Neuron (in vitro differentiated cells): ENCODE data around the gene DNAJC27.

ENCODE experiments used
- H2AFZ ChIP-seq: one replicate; pipeline ENCODE4 v1.6.1; 2013; ENCODE audit warnings: low read depth, mild to moderate bottlenecking, inconsistent platforms, low read length, moderate library complexity
- H3K27me3 ChIP-seq: one replicate; pipeline ENCODE4 v1.6.1; 2013; ENCODE audit warnings: low read length; ENCODE audit not compliant: insufficient read depth
- H3K36me3 ChIP-seq: one replicate; pipeline ENCODE4 v1.6.1; 2013; ENCODE audit warnings: low read length; ENCODE audit not compliant: insufficient read depth
- H3K4me1 ChIP-seq: one replicate; pipeline ENCODE4 v1.6.1; 2013; ENCODE audit warnings: low read length; ENCODE audit not compliant: insufficient read depth
- H3K4me3 ChIP-seq: 2 replicates; pipeline ENCODE4 v1.5.1; 2013; ENCODE audit warnings: mild to moderate bottlenecking, low read length, moderate library complexity
- H3K9me3 ChIP-seq: one replicate; pipeline ENCODE4 v1.6.1; 2013; ENCODE audit warnings: low read length

Gene DNAJC27

DNA sequence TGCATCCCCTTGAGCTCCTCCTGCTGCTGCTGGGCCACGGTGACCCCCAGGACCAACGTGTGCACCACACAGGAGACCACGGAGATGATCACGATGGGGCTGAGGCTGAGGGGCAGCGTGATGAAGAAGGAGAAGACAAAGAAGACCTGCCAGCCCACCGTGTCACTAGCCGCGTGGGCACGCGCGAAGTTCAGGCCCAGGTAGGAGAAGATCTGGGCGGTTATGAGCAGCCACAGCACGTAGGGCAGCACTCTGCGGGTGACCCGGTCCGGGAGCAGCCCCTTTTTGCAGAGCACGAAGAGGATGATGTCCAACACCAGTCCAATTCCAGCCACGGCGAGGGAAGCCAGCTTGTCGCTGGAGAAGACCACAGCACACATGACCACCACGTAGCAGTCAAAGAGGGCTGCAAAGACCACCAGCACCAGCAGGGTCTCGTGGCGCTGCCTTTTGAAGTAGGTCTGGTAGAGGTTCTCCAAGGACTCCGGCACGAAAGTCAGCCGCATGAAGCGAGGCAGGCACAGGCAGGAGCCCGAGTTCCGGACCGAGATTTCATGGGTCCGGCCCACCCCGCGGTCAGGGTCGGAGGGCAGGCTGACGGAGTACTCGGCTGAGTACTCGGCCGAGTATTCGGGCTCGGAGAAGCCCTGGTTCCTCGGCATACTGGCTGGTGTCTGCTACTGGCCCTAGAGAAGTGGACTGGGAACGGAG is 53.3 kb downstream of the DNAJC27 start:
- H3K4me1 ChIP-seq: peaks cover 11% of the 10 kb centered on the region
- no peak overlapping the region for H2AFZ ChIP-seq
- peak overlapping the region; percentile 64 for H3K4me3 ChIP-seq
- H3K27me3 ChIP-seq: no peaks in the 10 kb centered on the region
- H3K36me3 ChIP-seq: peaks cover 15% of the 10 kb centered on the region
- H3K9me3 ChIP-seq: no peaks in the 10 kb centered on the region

DNA sequence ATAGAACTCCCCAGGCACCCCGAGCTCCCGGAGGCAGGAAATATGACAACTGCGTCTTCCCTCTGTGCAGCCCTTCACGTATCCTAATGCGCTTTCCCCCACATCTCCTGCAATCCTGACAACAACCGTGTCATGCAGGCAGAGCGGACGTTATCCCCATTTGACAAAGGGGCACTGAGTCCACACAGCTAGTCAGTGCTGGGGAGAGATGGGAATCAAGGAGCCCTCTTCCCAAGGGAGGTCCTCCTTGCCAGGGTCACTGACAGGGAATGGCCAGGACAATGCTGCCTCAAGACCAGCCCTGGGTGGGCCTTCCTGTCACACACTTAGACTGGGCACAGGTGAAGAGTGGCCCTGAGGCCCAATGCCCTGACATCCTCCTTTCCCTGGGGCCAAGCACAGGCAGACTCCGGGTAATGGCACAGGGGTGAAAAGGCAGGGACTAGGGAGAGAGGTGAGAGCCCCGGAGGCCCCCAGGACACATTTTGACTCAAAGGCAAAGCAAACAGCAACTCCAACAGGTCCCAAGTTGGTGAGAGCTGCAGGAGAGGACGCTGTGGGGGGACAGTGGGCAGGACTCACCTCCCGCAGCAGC is 53.9 kb downstream of the DNAJC27 start:
- Histone ChIP-seq H3K27me3 (no peaks in the 10 kb centered on the region), H2AFZ (no peak overlapping the region), H3K9me3 (no peaks in the 10 kb centered on the region), H3K36me3 (peaks cover 15% of the 10 kb centered on the region), H3K4me1 (peaks cover 11% of the 10 kb centered on the region), H3K4me3 (no peak overlapping the region)

GRCh38 chr2:24917086-24917485 is 54.7 kb downstream of the DNAJC27 start:
- H3K4me3 ChIP-seq: no peak overlapping the region
- H3K4me1 ChIP-seq: peaks cover 11% of the 10 kb centered on the region
- H3K36me3 ChIP-seq: peaks cover 18% of the 10 kb centered on the region
- no peak overlapping the region for H2AFZ ChIP-seq
- H3K27me3 ChIP-seq: no peaks in the 10 kb centered on the region
- H3K9me3 ChIP-seq: no peaks in the 10 kb centered on the region

DNA sequence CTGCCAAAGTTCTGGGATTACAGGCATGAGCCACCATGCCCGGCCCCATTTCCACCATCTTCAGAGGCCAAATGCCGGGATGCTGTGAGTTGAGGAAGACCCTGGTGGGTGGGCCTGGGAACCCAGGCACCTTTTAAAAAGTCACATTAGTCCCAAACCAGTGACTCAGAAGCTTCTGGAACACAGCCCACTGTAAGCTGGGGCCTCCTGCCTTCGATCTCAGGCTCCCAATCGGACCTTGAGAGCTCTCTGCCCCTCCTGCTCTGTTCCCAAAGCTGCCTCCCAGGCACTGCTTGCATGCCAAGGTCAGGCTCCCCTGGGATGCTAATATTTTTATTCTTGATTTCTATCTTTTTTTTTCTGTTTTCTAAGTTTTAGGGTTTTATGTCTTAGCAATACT is 56.0 kb downstream of the DNAJC27 start:
- no peak overlapping the region for H3K4me3 ChIP-seq
- H2AFZ ChIP-seq: no peak overlapping the region
- peaks cover 24% of the 10 kb centered on the region for H3K36me3 ChIP-seq
- H3K4me1 ChIP-seq: peaks cover 11% of the 10 kb centered on the region
- no peaks in the 10 kb centered on the region for H3K27me3 ChIP-seq
- no peaks in the 10 kb centered on the region for H3K9me3 ChIP-seq

DNA sequence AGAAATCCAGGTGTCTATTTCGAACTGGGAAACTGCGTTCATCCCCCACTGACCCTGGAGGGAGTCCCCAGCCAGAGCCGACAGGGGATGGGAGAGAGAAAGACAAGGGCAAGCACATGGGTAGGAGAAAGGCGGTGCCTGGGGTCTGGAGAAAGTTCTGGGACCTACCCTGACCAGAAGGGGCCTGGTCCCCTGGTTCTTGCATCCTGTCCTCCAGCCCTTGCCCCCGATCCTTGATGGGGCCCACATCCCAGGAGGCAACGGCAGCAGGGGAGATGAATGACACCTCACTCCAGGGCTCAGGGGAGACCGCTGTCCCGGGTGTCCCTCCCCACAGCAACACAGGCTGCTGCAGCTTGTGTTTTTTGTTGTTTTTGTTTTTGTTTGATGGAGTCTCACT is 56.6 kb downstream of the DNAJC27 start:
- H3K9me3 ChIP-seq: peaks cover 2% of the 10 kb centered on the region
- H2AFZ ChIP-seq: no peak overlapping the region
- H3K27me3 ChIP-seq: no peaks in the 10 kb centered on the region
- H3K4me1 ChIP-seq: peaks cover 11% of the 10 kb centered on the region
- peaks cover 24% of the 10 kb centered on the region for H3K36me3 ChIP-seq
- no peak overlapping the region for H3K4me3 ChIP-seq

GRCh38 chr2:24914713-24915112 is 57.0 kb downstream of the DNAJC27 start:
- Histone ChIP-seq H2AFZ (no peak overlapping the region), H3K9me3 (peaks cover 4% of the 10 kb centered on the region), H3K4me3 (no peak overlapping the region), H3K36me3 (peaks cover 24% of the 10 kb centered on the region), H3K4me1 (peaks cover 11% of the 10 kb centered on the region), H3K27me3 (no peaks in the 10 kb centered on the region)

GRCh38 chr2:24913911-24914310 is 57.8 kb downstream of the DNAJC27 start:
- Histone ChIP-seq H3K4me3 (no peak overlapping the region), H3K27me3 (no peaks in the 10 kb centered on the region), H3K4me1 (peaks cover 7% of the 10 kb centered on the region), H2AFZ (no peak overlapping the region), H3K9me3 (peaks cover 8% of the 10 kb centered on the region), H3K36me3 (peaks cover 24% of the 10 kb centered on the region)

- Histone ChIP-seq H2AFZ (no peak overlapping the region), H3K4me3 (no peak overlapping the region), H3K4me1 (peaks cover 6% of the 10 kb centered on the region), H3K27me3 (no peaks in the 10 kb centered on the region), H3K9me3 (peaks cover 9% of the 10 kb centered on the region), H3K36me3 (peaks cover 20% of the 10 kb centered on the region)
Observed at GRCh38 chr2:24912986-24913385, 58.8 kb downstream of the DNAJC27 start.

GRCh38 chr2:24912523-24912922 is 59.2 kb downstream of the DNAJC27 start:
- no peak overlapping the region for H2AFZ ChIP-seq

GRCh38 chr2:24910245-24910644 is 61.5 kb downstream of the DNAJC27 start:
- H3K9me3 ChIP-seq: peaks cover 12% of the 10 kb centered on the region
- H3K4me3 ChIP-seq: no peak overlapping the region

More at GRCh38 chr2:24912523-24912922, 59.2 kb downstream of the DNAJC27 start:
- Histone ChIP-seq H3K36me3 (peaks cover 18% of the 10 kb centered on the region), H3K27me3 (no peaks in the 10 kb centered on the region), H3K9me3 (peaks cover 9% of the 10 kb centered on the region), H3K4me1 (peaks cover 1% of the 10 kb centered on the region), H3K4me3 (no peak overlapping the region)

DNA sequence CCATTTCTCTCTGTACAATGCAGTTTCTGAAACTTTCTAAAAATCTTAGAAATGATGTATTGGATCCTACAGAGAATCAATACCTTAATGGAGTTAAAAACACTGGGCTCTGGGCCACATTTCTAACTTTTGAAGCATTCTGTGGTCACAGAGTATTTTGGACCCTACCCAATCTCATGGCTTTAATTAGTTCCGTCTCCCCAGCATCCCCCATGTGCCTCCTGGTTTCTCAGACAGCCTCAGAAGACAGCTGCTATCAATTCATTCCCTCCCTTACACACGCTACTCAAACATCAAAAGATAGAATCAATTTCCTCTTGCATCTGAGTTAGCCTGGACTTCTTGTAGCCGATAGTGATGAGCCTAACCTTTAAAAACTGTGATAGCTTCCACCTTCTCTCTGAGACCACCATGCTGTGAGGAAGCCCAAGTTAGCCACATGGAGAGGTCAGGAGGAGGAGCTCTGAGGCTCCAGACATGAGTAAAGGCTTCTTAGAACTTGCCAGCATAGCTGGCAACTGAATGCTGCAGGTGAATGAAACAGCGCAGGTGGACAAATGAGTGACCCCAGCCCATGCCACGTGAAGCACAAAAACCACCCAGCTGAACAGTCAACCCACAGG is 62.1 kb downstream of the DNAJC27 start:
- Histone ChIP-seq H3K27me3 (no peaks in the 10 kb centered on the region), H3K36me3 (peaks cover 12% of the 10 kb centered on the region), H3K9me3 (peaks cover 12% of the 10 kb centered on the region), H2AFZ (no peak overlapping the region), H3K4me3 (no peak overlapping the region), H3K4me1 (no peaks in the 10 kb centered on the region)

More at GRCh38 chr2:24910245-24910644, 61.5 kb downstream of the DNAJC27 start:
- Histone ChIP-seq H3K36me3 (peaks cover 15% of the 10 kb centered on the region), H2AFZ (no peak overlapping the region), H3K4me1 (no peaks in the 10 kb centered on the region), H3K27me3 (no peaks in the 10 kb centered on the region)

- Histone ChIP-seq H3K4me3 (no peak overlapping the region), H2AFZ (no peak overlapping the region), H3K4me1 (no peaks in the 10 kb centered on the region), H3K36me3 (peaks cover 14% of the 10 kb centered on the region), H3K27me3 (no peaks in the 10 kb centered on the region), H3K9me3 (peaks cover 12% of the 10 kb centered on the region)
Observed at GRCh38 chr2:24908461-24908901, 63.3 kb downstream of the DNAJC27 start.

- Histone ChIP-seq H2AFZ (no peak overlapping the region), H3K36me3 (peaks cover 11% of the 10 kb centered on the region), H3K27me3 (no peaks in the 10 kb centered on the region), H3K4me3 (no peak overlapping the region), H3K4me1 (no peaks in the 10 kb centered on the region), H3K9me3 (peaks cover 14% of the 10 kb centered on the region)
Observed at GRCh38 chr2:24907116-24907515, 64.6 kb downstream of the DNAJC27 start.
